Bronchial epithelial cell (primary cell): Measurements from ENCODE around the gene OPN4. TPM values are rescaled to one million over a fixed set of nuclear protein-coding genes. Genes with fewer than 3 reads are reported as not detected.

Experiments used
- DNase-seq: peaks from one replicate; pipeline ENCODE4 v3.0.0-alpha.2; 2010; ENCODE audit warnings: low read depth
- FAIRE-seq: peaks from 2 replicates; lab custom pipeline; 2011; peaks lifted over from hg19 to GRCh38; lab: Jason Lieb, UNC
- H3K27me3 ChIP-seq: 2 replicates; pipeline ENCODE4 v1.5.1; 2011; ENCODE audit warnings: low read length; ENCODE audit not compliant: control insufficient read depth, insufficient read depth
- H3K36me3 ChIP-seq: 2 replicates; pipeline ENCODE4 v1.5.1; 2011; ENCODE audit warnings: low read length; ENCODE audit not compliant: control insufficient read depth, insufficient read depth
- H3K4me3 ChIP-seq: 2 replicates; pipeline ENCODE4 v1.5.1; 2011; ENCODE audit warnings: mild to moderate bottlenecking, low read depth, low read length, control low read depth
- total RNA-seq: library from RNA; depleted of rRNA; stranded (reverse); fragments of >200 nt; gene quantifications from 2 replicates; pipeline ENCODE4 v1.2.1, GENCODE V29; 2014
- TF ChIP-seq, protein P1 (sequence below): IDR thresholded peaks from 2 replicates; pipeline ENCODE4 v1.5.1; 2011; ENCODE audit warnings: mild to moderate bottlenecking, moderate library complexity, low read length, control low read depth, inconsistent platforms; ENCODE audit not compliant: insufficient read depth, severe bottlenecking

Gene OPN4
- total RNA-seq, 1 donor from 2014 or later: not detected

DNA sequence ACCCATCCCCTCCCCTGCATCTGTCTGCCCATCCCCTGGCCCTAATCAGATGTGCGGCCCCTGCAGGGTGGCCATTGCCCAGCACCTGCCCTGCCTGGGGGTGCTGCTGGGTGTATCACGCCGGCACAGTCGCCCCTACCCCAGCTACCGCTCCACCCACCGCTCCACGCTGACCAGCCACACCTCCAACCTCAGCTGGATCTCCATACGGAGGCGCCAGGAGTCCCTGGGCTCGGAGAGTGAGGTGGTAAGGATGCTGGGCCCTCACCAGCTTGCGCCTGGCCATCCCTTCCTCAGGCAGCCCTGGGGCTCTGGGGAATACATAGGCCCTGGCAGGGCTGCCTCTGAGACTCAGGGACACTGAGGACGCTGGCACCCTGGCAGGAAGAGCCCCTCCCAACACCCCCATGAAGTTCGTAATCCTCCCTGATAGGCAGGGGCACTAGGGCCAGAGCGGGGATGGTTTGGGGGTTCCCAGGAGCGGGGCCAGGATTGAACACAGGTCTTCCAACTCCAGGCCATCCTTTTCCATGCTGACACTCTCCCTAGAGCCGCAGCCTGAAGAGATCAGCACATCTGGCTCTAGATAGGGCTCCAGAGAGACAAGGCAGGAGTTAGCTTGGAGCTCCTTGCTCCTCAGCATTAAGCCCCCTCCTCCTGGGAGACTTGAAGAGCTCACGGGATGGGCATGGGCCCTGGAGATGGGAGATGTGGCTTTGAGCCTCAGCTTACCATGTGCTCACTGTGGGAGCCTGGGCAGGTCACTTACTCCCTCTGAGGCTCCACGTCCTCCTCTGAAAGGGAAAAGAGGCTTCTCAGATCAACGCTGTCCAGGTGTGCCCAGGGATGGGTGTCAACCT is 8.1 kb downstream of the OPN4 start:
- H3K36me3 ChIP-seq: no peaks in the 10 kb centered on the region
- H3K4me3 ChIP-seq: no peak overlapping the region
- FAIRE-seq: no peak
- no peak for DNase-seq
- TF ChIP-seq, protein P1, sequence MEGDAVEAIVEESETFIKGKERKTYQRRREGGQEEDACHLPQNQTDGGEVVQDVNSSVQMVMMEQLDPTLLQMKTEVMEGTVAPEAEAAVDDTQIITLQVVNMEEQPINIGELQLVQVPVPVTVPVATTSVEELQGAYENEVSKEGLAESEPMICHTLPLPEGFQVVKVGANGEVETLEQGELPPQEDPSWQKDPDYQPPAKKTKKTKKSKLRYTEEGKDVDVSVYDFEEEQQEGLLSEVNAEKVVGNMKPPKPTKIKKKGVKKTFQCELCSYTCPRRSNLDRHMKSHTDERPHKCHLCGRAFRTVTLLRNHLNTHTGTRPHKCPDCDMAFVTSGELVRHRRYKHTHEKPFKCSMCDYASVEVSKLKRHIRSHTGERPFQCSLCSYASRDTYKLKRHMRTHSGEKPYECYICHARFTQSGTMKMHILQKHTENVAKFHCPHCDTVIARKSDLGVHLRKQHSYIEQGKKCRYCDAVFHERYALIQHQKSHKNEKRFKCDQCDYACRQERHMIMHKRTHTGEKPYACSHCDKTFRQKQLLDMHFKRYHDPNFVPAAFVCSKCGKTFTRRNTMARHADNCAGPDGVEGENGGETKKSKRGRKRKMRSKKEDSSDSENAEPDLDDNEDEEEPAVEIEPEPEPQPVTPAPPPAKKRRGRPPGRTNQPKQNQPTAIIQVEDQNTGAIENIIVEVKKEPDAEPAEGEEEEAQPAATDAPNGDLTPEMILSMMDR: no peak
- peaks cover 2% of the 10 kb centered on the region for H3K27me3 ChIP-seq

DNA sequence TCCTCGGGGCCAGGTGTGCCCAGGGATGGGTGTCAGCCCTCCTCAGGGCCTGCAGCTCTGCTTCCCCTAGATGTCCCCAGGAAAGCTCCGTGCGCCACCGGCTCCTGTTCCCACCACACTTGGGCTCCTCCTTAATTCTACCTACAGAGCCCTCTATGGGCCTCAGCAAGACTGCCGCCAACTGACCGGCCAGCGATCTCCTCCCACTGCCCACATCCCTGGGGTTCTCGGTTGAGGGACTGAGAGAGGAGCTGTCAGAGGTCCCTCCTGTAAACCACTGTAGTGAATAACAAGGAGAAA is 8.6 kb downstream of the OPN4 start:
- no peak overlapping the region for H3K4me3 ChIP-seq
- no peaks in the 10 kb centered on the region for H3K36me3 ChIP-seq
- H3K27me3 ChIP-seq: peaks cover 2% of the 10 kb centered on the region
- TF ChIP-seq, protein P1: no peak
- DNase-seq (no peak), FAIRE-seq (no peak)

DNA sequence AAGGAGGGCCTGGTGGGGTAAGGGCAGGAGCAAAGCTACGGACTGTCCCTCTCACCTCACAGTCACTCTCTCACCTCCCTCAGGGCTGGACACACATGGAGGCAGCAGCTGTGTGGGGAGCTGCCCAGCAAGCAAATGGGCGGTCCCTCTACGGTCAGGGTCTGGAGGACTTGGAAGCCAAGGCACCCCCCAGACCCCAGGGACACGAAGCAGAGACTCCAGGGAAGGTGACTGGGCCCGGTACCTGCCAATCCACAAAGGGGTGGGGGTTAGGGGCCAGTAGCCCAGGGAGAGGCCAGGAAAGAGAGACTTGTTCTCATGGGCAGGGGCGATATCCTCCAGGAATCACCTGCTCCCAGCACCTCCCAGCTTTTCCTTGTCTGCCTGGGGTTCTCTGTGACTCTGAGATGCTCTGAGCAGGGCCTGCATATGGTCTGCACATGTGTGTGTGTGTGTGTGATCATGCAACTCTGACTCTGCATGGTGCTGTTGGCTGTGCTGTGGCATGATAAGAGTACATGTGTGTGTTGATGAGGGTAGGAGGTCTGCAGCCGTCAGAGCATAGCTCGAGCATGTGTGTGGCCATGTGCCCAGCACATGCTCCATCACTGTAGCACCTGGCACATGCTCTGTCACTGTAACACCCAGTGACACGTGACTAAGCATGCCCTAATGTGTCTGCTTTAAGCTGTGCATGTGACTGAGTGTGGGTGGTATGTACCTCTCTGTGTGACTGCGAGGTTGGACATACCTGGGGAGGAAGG is 9.4 kb downstream of the OPN4 start:
- no peak for DNase-seq
- TF ChIP-seq, protein P1: no peak
- H3K36me3 ChIP-seq: no peaks in the 10 kb centered on the region
- no peak overlapping the region for H3K4me3 ChIP-seq
- peaks cover 2% of the 10 kb centered on the region for H3K27me3 ChIP-seq
- FAIRE-seq: no peak

DNA sequence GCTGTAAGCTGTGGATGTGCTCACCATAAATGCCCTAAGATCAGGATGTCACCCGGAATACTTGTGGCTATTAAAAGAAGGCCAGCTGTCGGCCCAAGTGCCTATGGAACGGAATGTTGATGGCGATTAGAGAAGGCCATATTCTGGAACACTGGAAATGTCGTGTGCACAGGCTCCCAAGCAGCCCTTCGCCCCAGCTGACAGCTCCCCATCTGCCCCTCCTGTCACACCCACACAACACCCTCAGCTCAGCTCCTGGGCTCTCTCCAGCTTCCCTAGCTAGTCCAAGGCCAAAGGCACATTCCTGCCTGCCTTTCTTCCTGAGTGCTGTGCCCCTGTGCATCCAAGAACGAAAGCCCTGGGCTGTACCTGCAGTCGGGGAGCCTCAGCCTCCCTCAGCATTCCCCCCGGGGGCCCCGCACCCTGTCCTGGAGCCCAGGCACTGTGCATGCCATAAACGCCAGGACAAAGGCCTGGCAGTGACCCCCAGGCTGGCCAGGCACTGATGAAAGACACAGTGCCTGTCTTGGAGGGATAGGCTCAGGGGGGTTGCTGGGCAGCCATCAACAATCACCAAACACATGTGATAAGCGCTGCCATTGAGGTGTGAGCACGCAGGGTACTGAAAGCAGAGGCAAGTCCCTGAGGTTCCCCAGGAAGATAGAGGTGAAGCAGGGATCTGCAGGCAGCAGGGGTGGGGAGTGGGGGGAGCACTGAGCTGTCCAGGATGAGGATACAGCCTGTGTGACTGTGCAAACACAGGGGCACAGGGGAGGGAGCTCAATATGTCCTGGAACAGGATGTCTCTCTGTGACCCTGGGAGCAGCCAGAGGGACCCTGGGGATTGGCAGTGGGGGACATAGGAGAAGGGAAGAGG is 10.2 kb downstream of the OPN4 start:
- DNase-seq (no peak), FAIRE-seq (no peak)
- peaks cover 2% of the 10 kb centered on the region for H3K27me3 ChIP-seq
- no peaks in the 10 kb centered on the region for H3K36me3 ChIP-seq
- H3K4me3 ChIP-seq: no peak overlapping the region
- TF ChIP-seq, protein P1: no peak

DNA sequence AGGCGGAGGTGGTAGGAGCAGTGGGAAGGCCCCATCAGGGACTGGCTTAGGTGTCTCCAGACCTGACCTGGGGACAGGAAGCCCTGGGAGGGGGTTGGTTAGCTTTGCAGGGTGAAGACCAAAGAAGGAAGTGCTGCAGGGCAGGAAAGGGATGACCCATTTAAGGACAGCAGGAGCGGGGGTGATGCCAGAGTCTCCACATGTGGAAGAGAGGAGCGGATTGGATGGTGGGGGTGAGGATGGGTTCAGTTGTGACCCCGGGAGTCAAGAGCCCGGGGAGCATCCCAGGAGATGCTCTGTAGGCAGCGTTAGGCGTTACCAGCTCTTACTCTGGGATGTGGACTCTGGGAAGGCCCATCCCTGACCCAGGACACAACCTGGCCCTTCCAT is 10.9 kb downstream of the OPN4 start:
- FAIRE-seq: peak; percentile 55

More for the DNA sequence above, 10.9 kb downstream of the OPN4 start:
- H3K36me3 ChIP-seq: no peaks in the 10 kb centered on the region
- TF ChIP-seq, protein P1: no peak
- DNase-seq: no peak
- H3K27me3 ChIP-seq: peaks cover 2% of the 10 kb centered on the region
- no peak overlapping the region for H3K4me3 ChIP-seq
